ENCODE data around the gene FBLN1. TPM values are rescaled to one million over a fixed set of nuclear protein-coding genes. Genes with fewer than 3 reads are reported as not detected.
"Not testable (repeated sequence)": the region's sequence is repeated elsewhere in the genome, so short reads cannot be mapped to it uniquely, and the experiment has no call there.

The FBLN1 gene
- polyA plus RNA-seq, 3 donors, result 79.1 to 105 (median 97.9) TPM

DNA sequence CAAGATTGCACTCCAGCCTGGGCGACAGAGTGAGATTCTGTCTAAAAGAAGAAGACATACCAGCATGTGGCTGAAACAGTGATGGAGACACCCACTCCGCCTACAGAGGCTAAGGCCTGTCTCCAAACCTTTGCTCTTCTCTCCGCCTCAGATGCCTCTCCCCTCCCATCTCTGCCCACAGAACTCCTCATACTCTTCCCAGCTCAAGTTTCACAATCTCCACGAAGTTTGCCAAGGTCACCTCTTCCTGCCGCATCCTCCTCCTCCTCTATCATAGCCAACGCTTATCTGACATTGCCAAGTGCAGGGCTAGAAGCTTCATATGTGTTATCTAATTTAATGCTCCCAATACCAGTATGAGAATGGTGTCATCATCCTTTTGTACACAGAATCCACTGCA is 25.9 kb upstream of the FBLN1 start:
- no peak for DNase-seq (ENCODE audit: low read depth in 3 of 3, low spot score in 2 of 3)

DNA sequence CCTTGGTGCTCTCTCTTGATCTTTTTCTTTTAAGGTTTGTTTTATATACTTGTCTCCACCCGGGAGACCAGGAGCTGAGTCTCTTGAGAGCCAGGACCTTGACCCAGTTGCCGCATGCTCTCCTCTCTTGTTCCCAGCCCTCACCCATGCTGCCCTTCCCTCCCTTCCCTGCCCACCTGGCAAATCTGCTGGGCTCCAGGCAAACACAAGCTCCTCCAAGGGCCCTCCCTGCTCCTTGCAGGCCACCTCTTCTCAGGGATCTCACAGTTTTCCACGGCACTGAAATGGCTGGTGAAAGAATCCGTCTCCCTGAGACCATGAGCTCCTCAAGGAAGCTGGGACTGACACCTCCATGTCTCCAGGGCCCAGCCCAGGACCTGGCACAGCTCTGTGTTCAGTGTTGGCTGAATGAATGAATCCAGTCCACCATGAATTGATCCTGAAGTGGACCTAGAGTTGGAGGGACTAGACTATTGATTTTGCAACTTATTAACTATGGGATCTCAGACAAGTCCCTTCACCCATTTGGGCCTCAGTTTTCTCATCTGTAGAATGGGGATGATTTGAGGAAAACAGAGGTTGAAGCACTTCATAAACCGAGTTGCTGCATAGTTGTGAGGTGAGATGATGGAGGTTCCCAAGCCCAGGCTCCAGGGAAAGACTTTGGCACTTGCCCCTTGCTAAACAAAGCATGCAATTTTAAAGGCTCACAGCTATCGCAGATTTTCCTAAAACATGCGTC is 25.1 kb upstream of the FBLN1 start:
- no peak for DNase-seq (ENCODE audit: low read depth in 3 of 3, low spot score in 2 of 3)

DNA sequence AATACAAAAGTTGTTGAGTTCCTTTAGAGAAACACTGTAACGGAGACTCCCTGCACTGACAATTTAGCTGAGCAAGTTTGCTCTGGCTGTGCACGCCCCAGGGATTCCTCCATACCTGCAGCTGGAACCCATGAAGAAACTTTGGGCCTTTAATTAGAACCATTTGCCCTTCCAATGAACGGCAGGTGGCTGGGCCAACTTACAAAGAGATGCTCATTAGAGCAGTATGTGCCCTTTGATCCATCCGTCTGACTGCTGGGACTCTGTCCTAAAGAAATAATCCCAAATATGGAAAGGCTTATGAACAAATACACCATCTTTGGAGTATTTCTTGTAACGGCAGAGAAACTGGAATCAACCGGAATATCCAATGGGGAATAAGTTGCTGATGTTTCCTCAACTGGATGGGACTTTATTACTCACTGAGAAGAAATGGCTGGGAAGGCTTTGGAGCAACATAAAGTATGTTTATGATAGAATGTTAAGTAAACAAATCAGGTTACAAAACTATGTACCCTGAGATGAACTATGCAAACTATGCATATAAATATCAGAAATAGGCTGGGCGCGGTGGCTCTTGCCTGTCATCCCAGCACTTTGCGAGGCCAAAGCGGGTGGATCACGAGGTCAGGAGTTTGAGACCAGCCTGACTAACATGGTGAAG is 24.4 kb upstream of the FBLN1 start:
- DNase-seq (ENCODE audit: low read depth in 3 of 3, low spot score in 2 of 3), result no peak

DNA sequence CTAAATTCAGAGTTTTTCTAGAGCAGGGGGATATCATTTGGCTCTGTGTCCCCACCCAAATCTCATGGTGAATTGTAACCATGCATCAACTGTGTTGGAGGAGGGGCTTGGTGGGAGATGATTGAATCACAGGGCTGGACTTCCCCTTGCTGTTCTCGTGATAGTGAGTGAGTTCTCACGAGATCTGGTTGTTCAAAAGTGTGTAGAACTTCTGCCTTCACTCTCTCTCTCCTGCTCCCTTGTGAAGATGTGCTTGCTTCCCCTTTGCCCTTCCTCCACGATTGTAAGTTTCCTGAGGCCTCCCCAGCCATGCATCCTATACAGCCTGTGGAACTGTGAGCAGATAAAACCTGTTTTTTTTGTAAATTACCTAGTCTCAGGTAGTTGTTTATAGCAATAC is 22.0 kb upstream of the FBLN1 start:
- no peak for DNase-seq (ENCODE audit: low read depth in 3 of 3, low spot score in 2 of 3)

DNA sequence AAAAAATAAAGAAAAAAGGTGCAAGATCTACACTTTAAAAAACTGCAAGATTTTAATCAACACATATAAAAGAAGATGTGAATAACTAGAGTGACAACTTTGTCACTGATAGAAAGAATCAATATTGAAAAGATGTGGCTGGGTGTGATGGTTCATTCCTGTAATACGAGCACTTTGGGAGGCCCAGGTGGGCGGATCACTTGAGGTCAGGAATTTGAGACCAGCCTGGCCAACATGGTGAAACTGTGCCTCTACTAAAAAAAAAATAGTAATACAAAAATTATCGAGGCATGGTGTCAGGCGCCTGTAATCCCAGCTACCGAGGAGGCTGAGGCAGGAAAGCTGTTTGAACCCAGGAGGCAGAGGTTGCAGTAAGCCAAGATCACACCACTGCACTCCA is 21.0 kb upstream of the FBLN1 start:
- no peak for DNase-seq (ENCODE audit: low read depth in 3 of 3, low spot score in 2 of 3)

DNA sequence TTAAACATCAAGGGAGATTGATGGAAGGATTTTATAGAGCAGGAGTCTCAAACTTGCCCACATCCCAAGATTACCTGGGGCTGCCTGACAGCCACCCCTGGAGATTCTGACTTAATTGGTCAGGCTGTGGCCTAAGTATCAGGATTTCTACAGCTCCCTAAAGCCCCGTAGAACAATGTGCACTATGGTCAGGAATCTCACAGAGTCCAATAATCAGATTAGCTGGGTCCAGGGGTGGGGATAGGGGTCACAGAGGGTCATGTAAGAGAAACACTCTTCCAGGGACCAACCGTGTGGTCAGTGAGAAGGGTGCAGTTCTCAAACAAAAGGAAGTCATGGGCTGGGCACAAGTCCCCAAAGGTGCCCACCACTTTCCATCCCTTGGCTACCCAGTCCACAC is 20.5 kb upstream of the FBLN1 start:
- DNase-seq (ENCODE audit: low read depth in 3 of 3, low spot score in 2 of 3), result no peak

DNA sequence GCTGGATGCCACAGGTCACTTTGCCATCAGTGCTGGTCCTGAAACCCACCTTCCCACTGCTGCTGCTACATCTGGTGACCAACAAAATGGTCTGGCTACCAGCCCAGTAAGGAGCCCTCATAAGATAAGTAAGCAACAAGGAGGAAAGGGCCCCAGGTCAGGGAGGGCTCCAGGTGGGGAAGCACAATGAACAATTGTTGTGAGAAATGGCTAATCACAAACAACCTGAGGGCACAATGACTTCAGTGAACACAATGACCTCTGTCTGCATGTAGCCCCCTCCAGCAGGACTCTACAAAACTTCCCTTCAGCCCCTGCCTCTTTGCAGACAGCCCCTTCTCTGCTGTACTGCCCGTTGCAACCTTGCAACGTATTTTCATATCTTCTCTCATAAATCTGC is 19.4 kb upstream of the FBLN1 start:
- no peak for DNase-seq (ENCODE audit: low read depth in 3 of 3, low spot score in 2 of 3)

DNA sequence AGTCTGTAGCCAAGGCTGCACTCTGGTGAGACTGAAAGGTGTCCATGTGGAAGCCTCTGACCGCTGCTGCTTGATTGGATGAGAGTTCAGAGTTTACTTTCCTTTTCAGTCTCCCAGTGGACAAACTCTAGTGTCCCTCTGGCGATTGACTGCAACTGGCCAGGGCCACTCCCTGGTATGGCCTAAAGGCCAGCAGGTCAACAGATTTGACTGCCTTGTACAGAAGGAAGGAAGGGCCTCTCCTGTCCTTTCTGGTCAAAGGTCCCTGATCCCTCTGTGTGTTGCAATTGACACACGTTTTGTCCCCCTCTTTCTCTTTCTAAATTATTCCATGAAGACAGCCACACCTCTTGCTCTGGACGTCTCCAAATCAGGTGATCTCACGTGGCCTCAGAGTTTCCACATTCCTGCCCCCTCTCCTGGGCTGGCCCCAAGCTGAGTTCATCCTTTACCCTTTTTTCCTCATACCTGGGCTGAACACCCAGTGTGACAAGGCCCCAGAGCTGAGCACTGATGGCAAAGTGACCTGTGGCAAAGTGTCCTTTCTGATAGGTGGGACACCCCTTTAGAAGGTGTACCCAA is 18.7 kb upstream of the FBLN1 start:
- no peak for DNase-seq (ENCODE audit: low read depth in 3 of 3, low spot score in 2 of 3)

DNA sequence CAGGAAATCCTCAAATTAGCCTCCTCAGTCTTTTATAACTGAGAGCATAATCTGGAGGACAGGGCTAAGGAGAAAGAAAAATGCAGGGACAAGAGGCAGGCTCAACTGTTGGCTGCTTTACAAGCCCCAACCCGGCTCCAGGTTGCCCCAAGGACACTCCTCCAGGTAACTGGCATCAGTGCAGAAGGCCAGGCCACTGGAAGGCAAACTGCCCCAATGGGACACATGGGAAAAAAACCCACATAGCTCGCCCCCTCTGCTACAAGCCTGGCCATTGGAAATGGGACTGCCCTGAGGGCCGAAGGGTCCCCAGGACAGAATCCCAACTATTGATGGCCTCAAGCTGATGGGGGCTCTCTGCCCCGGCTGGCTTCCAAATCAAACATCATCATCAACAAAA is 17.9 kb upstream of the FBLN1 start:
- DNase-seq (ENCODE audit: low read depth in 3 of 3, low spot score in 2 of 3), result no peak

DNA sequence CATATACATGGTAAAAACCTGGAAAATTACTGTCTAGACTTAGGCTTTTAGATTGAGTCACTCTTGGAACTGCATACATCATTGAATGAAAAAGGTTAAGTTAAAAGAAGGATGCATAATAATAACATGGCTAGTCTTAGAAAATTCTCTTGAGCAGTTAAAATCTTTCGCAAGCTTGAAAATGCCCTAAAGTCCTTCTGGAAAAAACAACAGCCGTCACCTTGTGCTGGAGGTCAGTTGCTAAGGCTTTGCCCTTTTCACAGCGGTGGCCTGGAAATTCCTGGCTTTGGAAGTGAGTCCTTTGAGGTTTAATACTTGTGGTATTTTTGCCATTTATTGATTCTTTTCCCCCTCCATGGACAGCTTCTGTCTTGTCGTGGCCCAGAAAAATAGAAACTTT is 17.4 kb upstream of the FBLN1 start:
- DNase-seq (ENCODE audit: low read depth in 3 of 3, low spot score in 2 of 3), result no peak

DNA sequence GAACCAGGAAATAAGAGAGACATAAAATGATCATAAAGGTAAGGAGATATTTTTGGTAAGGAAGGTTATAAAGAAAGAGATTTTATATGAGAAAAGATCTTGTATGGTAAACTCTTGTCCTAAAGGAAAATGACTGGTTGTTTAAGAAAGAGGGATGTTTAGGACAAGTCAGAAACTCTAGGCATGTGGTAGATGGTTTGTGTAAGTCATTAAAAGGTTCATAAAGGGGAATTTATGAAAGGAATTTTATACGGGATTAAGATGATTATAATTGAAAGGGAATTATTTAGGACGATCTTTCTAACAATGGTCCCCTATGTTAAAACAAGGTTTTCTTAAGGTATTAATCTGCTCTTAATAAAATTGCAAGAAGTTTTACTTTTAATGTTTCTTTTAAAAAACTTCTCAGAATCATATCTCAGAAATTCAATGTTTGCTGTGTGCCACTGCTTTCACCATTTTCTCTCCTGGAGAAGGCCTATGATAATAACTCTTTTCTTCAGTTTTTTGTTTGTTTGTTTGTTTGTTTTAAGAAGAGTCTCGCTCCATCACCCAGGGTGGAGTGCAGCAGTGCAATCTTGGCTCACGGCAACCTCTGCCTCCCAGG is 13.8 kb upstream of the FBLN1 start:
- DNase-seq (ENCODE audit: low read depth in 3 of 3, low spot score in 2 of 3), result no peak

DNA sequence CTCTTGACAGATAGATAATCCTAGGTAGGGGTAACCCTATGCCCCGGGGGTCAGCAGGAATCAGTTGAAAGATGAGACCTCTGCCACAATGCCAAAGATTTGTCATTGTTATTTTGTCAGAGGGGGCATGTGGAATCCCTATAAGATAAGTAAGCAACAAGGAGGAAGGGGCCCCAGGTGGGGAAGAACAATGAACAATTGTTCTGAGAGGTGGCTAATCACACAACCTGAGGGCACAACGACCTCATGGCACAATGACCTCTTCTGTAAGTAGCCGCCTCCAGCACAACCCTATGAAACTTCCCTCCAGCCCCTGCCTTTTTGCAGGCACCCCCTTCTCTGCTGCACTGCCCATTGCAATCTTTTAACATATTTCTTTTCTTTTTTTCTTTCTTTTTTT is 11.8 kb upstream of the FBLN1 start:
- DNase-seq (ENCODE audit: low read depth in 3 of 3, low spot score in 2 of 3), result no peak

DNA sequence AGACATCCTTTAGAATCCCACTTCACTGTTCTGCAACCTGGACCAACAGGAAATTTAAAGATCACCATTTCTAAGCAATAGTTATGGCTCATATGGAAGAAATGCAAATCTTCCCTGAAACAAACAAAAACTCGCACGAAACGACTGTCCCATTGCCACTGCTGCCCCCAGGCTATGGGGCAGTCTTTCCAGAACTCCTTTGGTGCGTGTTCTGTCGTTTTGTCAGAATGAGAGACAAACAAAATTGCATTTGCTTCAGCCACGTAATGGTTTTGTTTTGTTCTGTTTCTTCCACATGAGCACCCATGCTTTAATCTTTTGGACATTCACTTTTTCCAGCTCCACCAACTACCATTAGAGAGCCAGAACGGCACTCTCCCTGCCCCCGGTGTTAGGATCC is 10.8 kb upstream of the FBLN1 start:
- DNase-seq (ENCODE audit: low read depth in 3 of 3, low spot score in 2 of 3), result no peak

DNA sequence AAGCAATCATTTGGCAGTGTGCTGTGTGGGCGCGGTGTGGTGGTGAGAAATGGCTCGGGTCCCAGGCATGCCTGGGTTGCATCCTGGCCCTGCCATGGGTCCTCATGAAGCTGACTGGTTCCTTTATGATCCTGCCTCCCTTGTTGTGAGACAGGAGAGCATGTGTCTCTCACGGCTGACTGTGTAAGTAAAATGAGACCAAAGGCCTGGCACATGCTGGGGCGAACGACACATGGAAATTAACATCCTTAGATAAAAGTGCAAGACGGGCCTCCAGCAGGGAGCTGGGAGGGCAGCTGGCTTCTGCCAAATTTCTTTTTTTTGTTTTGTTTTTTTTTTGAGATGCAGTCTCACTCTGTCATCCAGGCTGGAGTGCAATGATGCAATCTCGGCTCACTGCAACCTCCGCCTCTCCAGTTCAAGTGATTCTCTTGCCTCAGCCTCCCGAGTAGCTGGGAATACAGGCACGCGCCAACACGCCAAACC is 9.4 kb upstream of the FBLN1 start:
- no peak for DNase-seq (ENCODE audit: low read depth in 3 of 3, low spot score in 2 of 3)

DNA sequence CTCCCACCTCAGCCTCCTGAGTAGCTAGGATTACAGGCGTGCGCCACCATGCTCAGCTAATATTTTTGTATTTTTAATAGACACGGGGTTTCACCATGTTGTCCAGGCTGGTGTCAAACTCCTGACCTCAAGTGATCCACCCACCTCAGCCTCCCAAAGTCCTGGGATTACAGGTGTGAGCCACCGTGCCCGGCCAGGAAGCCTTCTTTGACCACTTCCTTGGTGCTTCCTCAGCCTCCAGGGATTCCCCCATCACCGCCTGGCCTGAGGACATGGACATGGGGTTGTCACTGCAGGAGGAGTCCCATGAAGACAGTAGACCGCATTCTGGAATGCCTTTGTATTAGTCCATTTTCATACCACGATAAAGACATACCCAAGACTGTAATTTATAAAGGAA is 8.4 kb upstream of the FBLN1 start:
- DNase-seq (ENCODE audit: low read depth in 3 of 3, low spot score in 2 of 3), result not testable (repeated sequence)

DNA sequence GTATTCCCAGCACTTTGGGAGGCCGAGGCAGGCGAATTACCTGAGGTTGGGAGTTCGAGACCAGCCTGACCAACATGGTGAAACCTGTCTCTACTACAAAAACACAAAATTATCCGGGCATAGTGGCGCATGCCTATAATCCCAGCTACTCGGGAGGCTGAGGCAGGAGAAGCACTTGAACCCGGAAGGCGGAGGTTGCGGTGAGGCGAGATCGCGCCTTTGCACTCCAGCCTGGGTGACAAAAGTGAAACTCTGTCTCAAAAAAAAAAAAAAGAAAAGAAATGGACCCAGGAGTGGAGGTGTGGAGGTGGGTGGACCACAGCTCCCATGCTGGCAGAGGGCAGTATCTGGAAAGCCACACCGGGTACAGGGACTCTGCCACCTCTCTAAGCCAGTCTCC is 7.1 kb upstream of the FBLN1 start:
- DNase-seq (ENCODE audit: low read depth in 3 of 3, low spot score in 2 of 3), result not testable (repeated sequence)

DNA sequence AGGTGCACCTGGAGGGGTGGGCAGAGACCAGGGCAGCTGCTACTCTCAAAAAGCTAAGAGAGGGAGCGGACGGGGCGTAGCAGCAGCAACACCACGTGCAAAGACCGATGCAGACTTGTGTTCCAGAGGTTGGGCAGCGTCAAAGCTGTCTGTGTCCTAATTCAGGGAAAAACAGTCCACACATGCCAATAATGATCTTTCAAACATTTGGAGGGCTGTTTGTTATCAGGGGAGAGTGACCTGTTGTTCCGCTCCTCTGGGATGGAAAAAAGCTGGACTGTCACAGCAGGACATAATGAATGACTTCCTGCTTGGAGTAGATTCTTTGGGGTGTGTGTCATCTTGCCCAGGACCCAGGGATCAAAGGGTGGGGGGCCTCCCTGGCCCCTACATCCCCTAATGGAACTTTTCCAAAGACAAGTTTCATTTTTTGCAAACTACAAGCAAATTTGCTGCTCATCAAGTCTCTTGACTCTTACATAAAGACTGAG is 6.2 kb upstream of the FBLN1 start:
- DNase-seq (ENCODE audit: low read depth in 3 of 3, low spot score in 2 of 3), result no peak

DNA sequence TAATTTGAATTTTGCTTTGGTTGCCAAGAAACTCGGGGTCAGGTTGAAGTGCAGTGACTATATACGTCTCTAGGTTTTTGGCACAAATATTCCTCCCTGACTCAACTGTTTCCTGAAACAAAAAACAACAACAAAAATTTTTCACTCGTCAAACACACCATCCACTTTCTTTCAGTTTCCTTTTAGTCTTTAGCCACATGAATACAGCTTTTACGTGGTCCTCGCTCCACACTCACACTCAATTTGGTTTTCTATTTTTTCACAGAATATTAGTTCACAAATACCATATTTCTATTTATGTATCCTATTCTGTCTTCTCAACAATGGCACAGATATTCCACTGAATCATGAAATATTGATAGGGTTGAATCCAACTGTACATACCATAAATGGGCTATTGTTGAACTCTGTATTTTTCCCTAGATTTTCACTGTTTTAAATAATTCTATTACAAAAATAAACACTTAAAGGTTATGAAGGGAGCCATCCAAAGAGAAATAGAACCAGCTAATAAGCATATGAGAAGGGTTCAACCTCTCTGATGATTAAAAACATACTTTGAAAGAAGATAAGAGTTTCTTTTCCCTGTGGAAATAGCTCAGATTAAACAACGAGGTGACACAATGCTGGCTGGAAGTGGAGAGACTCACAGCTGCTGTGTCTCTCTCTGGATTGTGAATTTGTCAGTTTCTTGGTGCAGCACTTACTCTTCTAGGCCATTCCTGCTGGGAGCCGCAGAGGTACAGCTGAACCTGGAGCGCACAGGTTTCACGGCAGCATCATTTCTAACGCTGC is 5.1 kb upstream of the FBLN1 start:
- no peak for DNase-seq (ENCODE audit: low read depth in 3 of 3, low spot score in 2 of 3)

DNA sequence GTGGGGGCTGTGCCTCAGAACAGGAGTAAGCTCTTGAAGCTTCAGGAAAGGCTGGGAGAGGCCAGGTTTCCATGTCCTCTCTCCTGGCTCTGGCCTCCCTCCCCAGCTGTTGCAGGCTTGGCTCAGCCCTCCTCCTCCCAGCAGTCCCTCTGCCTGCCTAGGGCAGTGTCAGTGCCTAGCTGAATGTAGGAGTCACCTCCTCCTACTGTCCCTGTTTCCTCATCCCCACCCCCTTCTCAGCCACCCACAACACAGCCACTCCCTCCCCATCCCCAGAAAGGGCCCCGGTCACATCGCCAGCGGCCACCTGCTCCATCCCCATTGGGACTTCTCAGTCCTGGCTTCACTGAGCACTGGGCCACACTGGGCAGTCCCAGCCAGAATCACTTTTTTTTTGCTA is 2.9 kb upstream of the FBLN1 start:
- DNase-seq (ENCODE audit: low read depth in 3 of 3, low spot score in 2 of 3), result no peak

DNA sequence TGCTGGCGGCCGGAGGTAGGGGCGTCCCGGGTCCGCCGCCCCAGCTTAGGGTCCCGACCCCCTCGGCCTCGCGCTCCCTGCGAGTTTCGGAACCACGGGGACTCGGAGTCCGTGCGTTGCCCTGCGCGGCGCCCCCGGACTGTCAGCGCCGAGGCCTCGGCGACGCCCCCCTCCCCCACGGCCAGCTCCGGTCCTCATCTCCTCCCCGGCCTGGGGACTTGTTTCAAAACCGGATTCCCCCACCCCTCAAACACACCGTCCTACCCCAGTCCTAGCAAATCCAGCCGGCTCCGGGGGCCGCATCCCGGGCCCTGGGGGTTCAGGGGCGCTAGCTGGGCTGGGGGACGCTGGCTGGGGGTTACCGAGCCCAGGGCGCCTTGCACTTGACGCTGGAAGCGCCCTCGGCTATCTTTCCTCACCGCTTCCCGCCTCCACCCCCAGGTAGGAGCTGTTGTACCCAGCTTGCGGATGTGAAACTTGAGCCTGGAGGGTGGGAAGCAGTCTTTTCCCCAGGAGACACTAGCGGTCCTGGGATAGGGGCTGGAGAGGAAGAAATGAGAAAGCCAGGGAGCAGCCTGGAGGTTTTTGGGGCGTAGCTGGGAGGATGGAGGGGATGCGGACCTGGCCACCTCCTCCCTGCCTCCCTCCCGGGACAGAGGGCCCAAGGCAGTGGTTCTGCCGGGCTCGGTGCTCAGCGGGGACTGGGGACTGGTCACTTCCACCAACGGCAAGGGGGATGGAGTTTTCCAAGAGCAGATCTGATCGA is 550 bp downstream of the FBLN1 start:
- no peak for DNase-seq (ENCODE audit: low read depth in 3 of 3, low spot score in 2 of 3)

Measured in right renal cortex interstitium (tissue), 3 donors.